Endothelial cell of umbilical vein (primary cell): ENCODE measurements around the gene EDNRB. TPM values are rescaled to one million over a fixed set of nuclear protein-coding genes. Genes with fewer than 3 reads are reported as not detected.

Experiments
- BruUV-seq: library from RNA; stranded (reverse); fragments of 400-500 nt; replicated peaks from 2 replicates; lab custom pipeline; 2021; lab: Mats Ljungman, UMichigan
- CTCF ChIA-PET: fragments of 300-600, 350-600 bp; sonication (Branson Sonifier 250); formaldehyde crosslinking; loops from one replicate; lab custom pipeline; 2021; ENCODE audit warnings: antibody characterized with exemption, inconsistent platforms; lab: Charles Lee
- POLR2A ChIA-PET: fragments of 300-600, 350-600 bp; sonication (Branson Sonifier 250); formaldehyde crosslinking; loops from one replicate; lab custom pipeline; 2021; ENCODE audit warnings: antibody characterized with exemption, inconsistent platforms; lab: Charles Lee
- DNase-seq: peaks from one replicate; pipeline ENCODE4 v3.0.0-alpha.2; 2011; ENCODE audit warnings: low read depth, low spot score
- FAIRE-seq: peaks from 2 replicates; lab custom pipeline; 2011; peaks lifted over from hg19 to GRCh38; lab: Jason Lieb, UNC
- H2AFZ ChIP-seq: 2 replicates; pipeline ENCODE4 v1.6.0; 2012; ENCODE audit warnings: low read depth, low read length, control low read depth, inconsistent platforms
- H3K27ac ChIP-seq: 2 replicates; pipeline ENCODE4 v1.5.1; 2011; ENCODE audit warnings: low read depth, mild to moderate bottlenecking, control low read depth, low read length, moderate library complexity; ENCODE audit not compliant: insufficient read depth
- H3K27me3 ChIP-seq, 2 experiments: 2 replicates each; pipeline versions ENCODE4 v1.6.0 to v1.6.1; 2011; ENCODE audit warnings: low read length in 2 of 2, mixed read lengths in 1 of 2; ENCODE audit not compliant: control insufficient read depth in 2 of 2, insufficient read depth in 2 of 2
- H3K36me3 ChIP-seq, 2 experiments: 2 replicates in 1 of 2; 3 replicates in 1 of 2; pipeline ENCODE4 v1.5.1; 2011; ENCODE audit warnings: low read length in 2 of 2, mild to moderate bottlenecking in 1 of 2, moderate library complexity in 1 of 2; ENCODE audit not compliant: control insufficient read depth in 2 of 2, insufficient read depth in 2 of 2; ENCODE audit errors: extremely low read depth in 1 of 2
- H3K4me1 ChIP-seq: 3 replicates; pipeline ENCODE4 v1.5.1; 2011; ENCODE audit warnings: mild to moderate bottlenecking, low read length; ENCODE audit not compliant: control insufficient read depth, insufficient read depth; ENCODE audit errors: extremely low read depth
- H3K4me2 ChIP-seq: 2 replicates; pipeline ENCODE4 v1.6.1; 2011; ENCODE audit warnings: low read length, control low read depth, mixed read lengths; ENCODE audit not compliant: insufficient read depth
- H3K4me3 ChIP-seq, 3 experiments: fragments of 200-600 bp in 1 of 3; sonication (generic), shearing (Covaris generic) in 1 of 3; replicated peaks in 1 of 3; 2 replicates each; pipeline ENCODE4 v1.5.1; 2011 to 2016; ENCODE audit warnings: control low read depth in 3 of 3, low read length in 3 of 3, mild to moderate bottlenecking in 2 of 3, inconsistent platforms in 1 of 3, low read depth in 1 of 3, moderate library complexity in 1 of 3; ENCODE audit not compliant: insufficient read depth in 1 of 3
- H3K79me2 ChIP-seq: 2 replicates; pipeline ENCODE4 v1.6.0; 2012; ENCODE audit warnings: low read length, inconsistent platforms; ENCODE audit not compliant: control insufficient read depth, insufficient read depth
- H3K9ac ChIP-seq: replicated peaks from 2 replicates; pipeline ENCODE3; 2011; ENCODE audit warnings: low read length, control low read depth; ENCODE audit not compliant: insufficient read depth; ENCODE audit errors: extremely low read depth
- H3K9me1 ChIP-seq: replicated peaks from 3 replicates; pipeline ENCODE4 v1.6.0; 2011; ENCODE audit warnings: mild to moderate bottlenecking, low read length; ENCODE audit not compliant: control insufficient read depth, insufficient read depth; ENCODE audit errors: extremely low read depth
- H3K9me3 ChIP-seq: replicated peaks from 2 replicates; pipeline ENCODE4 v1.5.1; 2012; ENCODE audit warnings: low read length, inconsistent platforms; ENCODE audit not compliant: control insufficient read depth, insufficient read depth
- H4K20me1 ChIP-seq: replicated peaks from 2 replicates; pipeline ENCODE3; 2011; ENCODE audit warnings: mild to moderate bottlenecking, low read length; ENCODE audit not compliant: control insufficient read depth, insufficient read depth; ENCODE audit errors: extremely low read depth
- CTCF ChIP-seq, 2 donors: IDR thresholded peaks; 1 replicate in 1 of 2; 2 replicates in 1 of 2; pipeline ENCODE4 v1.5.1; 2011; ENCODE audit warnings: low read length in 2 of 2, mild to moderate bottlenecking in 2 of 2, moderate library complexity in 2 of 2, control low read depth in 1 of 2, inconsistent platforms in 1 of 2, low read depth in 1 of 2; ENCODE audit not compliant: insufficient read depth in 1 of 2; ENCODE audit errors: extremely low read depth in 1 of 2
- EZH2 ChIP-seq: IDR thresholded peaks from 2 replicates; pipeline ENCODE4 v1.6.1; 2012; ENCODE audit warnings: borderline replicate concordance, low read depth, mild to moderate bottlenecking, moderate library complexity, low read length, inconsistent platforms; ENCODE audit not compliant: severe bottlenecking
- FOS ChIP-seq: IDR thresholded peaks from 2 replicates; pipeline ENCODE4 v1.6.1; 2011; ENCODE audit warnings: mild to moderate bottlenecking, low read length, moderate library complexity, borderline replicate concordance; ENCODE audit not compliant: insufficient read depth
- GATA2 ChIP-seq: IDR thresholded peaks from 2 replicates; pipeline ENCODE4 v1.7.0; 2011; ENCODE audit warnings: low read depth, mild to moderate bottlenecking, moderate library complexity, mixed read lengths, low read length; ENCODE audit not compliant: insufficient read length, insufficient read depth
- JUN ChIP-seq: IDR thresholded peaks from 2 replicates; pipeline ENCODE4 v1.6.1; 2011; ENCODE audit warnings: borderline replicate concordance, low read depth; ENCODE audit not compliant: insufficient read length, insufficient read depth
- MAX ChIP-seq: IDR thresholded peaks from 2 replicates; pipeline ENCODE4 v1.6.1; 2011; ENCODE audit not compliant: insufficient read depth, insufficient read length
- MYC ChIP-seq: IDR thresholded peaks from one replicate; pipeline ENCODE4 v1.6.1; 2011; ENCODE audit warnings: mild to moderate bottlenecking, low read depth, low read length
- POLR2A ChIP-seq: IDR thresholded peaks from 2 replicates; pipeline ENCODE4 v1.6.1; 2012; ENCODE audit warnings: low read depth, mild to moderate bottlenecking, control low read depth, low read length
- POLR2AphosphoS5 ChIP-seq: IDR thresholded peaks from 2 replicates; pipeline ENCODE4 v1.6.1; 2012; ENCODE audit warnings: low read depth, mild to moderate bottlenecking, control low read depth, low read length, moderate library complexity; ENCODE audit not compliant: insufficient read depth
- dilution Hi-C: fragments of 300-500 bp; cut with MboI; formaldehyde crosslinking; loops from one replicate; pipeline ENCODE4 v1.15.0; 2019; ENCODE audit warnings: low sequenced_read_pairs; ENCODE audit not compliant: extremely low pct_ligation_motif_present
- intact Hi-C: fragments of 100-400 bp; cut with micrococcal nuclease; formaldehyde crosslinking; loops from one replicate; pipeline ENCODE4 v1.10.0; 2022
- polyA plus RNA-seq, 4 experiments: library from polyadenylated mRNA; depleted of rRNA in 3 of 4; stranded (reverse) in 3 of 4; unstranded in 1 of 4; fragments of >200 nt; gene quantifications; 2 replicates each; pipeline versions ENCODE4 v1.2.1 to v1.2.3, GENCODE V29; 2011 to 2012; ENCODE audit warnings: missing spikeins in 1 of 4
- total RNA-seq: library from RNA; stranded (reverse); gene quantifications from 2 replicates; pipeline ENCODE4 v1.2.3, GENCODE V29; 2021

Gene EDNRB
- total and polyA plus RNA-seq, 2 donors (not counting 3 experiments of a cell fraction or from before 2014, with no cell fraction given) = 1.3 to 2.3 TPM

DNA sequence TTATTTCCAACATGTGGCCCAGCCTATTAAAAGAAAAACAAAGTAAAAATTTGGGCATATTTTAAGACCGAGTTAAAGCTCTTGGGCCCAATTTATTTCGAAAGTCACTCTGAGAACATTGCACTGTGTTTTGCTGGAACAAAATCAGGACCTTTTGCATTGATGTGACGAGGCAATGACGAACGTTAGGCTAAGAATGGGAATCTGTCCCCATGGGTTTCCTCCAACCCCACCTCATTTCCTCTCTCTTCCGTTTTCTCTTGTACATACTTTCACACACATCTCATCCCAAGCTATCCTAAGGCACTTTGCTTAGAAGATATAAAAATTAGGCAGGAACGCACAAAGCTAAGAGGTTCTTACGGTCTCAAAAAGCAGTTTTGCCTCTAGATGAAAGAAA, 22.1 kb downstream of the EDNRB start:
- DNase-seq (peak; percentile 38), FAIRE-seq (peak; percentile 49)
- no peaks in the 10 kb centered on the region for H3K36me3 ChIP-seq
- H3K9ac ChIP-seq = peak overlapping the region; percentile 74
- no peaks in the 10 kb centered on the region for H3K9me1 ChIP-seq
- CTCF ChIA-PET = interaction anchor here (0.8 to 2.4 kb wide), 9 partner anchors 10 to 1082 kb away, joined by 3 to 22 read pairs (median 5); partner anchors contain the start of gene EDNRB
- BruUV-seq = no TSS peak
- no peaks in the 10 kb centered on the region for H3K9me3 ChIP-seq
- H3K4me3 ChIP-seq = no peak overlapping the region
- dilution Hi-C loops = no loop called here
- H3K4me1 ChIP-seq = peaks cover 27% of the 10 kb centered on the region
- intact Hi-C loops = loop anchor here (5.0 kb wide), 1 partner anchor 84 kb away; no protein-coding TSS in a partner anchor
- no peaks in the 10 kb centered on the region for H4K20me1 ChIP-seq
- POLR2A ChIA-PET = no interaction called here
- H3K79me2 ChIP-seq = no peaks in the 10 kb centered on the region
- H3K27me3 ChIP-seq = no peaks in the 10 kb centered on the region
- TF ChIP-seq JUN (peak; percentile 9), EZH2 (no peak), MYC (no peak), MAX (no peak), GATA2 (no peak), POLR2A (no peak)
- H2AFZ ChIP-seq = peak overlapping the region; percentile 60
- H3K4me2 ChIP-seq = peak overlapping the region; percentile 96
- peak overlapping the region; percentile 92 for H3K27ac ChIP-seq

DNA sequence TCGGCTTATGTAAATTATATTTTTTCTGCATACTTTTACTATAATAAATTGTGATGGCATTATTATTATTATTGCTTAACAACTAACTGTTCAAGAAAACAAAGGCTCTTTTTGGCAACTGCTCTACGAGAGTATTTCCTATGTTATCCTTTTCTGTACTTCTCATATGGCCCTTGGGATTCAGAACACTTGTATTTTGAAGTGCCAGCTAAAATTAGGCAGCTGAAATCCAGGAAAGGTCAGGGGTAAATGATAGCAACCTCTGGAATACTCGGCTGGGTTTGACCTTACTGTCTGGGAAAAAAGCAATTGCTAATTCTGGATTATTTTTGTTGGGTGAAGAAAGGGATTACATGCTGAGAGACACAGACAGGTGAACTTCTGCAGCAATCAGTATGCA, 23.9 kb downstream of the EDNRB start:
- Histone ChIP-seq H3K79me2 (no peaks in the 10 kb centered on the region), H3K4me1 (peaks cover 30% of the 10 kb centered on the region), H4K20me1 (no peaks in the 10 kb centered on the region), H3K4me2 (no peak overlapping the region), H3K27me3 (no peaks in the 10 kb centered on the region), H3K4me3 (no peak overlapping the region), H3K36me3 (no peaks in the 10 kb centered on the region), H3K9me1 (no peaks in the 10 kb centered on the region), H2AFZ (no peak overlapping the region), H3K9me3 (no peaks in the 10 kb centered on the region), H3K27ac (no peak overlapping the region), H3K9ac (no peak overlapping the region)
- DNase-seq = no peak
- intact Hi-C loops = loop anchor here (5.0 kb wide), 1 partner anchor 82 kb away; no protein-coding TSS in a partner anchor
- no TSS peak for BruUV-seq
- dilution Hi-C loops = no loop called here
- ChIA-PET POLR2A (no interaction called here), CTCF (interaction anchor here (1.3 kb wide), 1 partner anchor 227 kb away, joined by 4 read pairs; no protein-coding TSS in a partner anchor)
- TF ChIP-seq FOS = no peak
- TF ChIP-seq CTCF (IDR thresholded peaks at IDR 0.05; ENCODE audit: extremely low read depth in 1 of 2, insufficient read depth in 1 of 2, low read depth in 1 of 2, low read length in 2 of 2) = no peak
- TF ChIP-seq JUN = no peak
- TF ChIP-seq EZH2 = no peak
- TF ChIP-seq POLR2AphosphoS5 = no peak
- no peak for TF ChIP-seq MAX
- TF ChIP-seq GATA2 = no peak
- TF ChIP-seq POLR2A = no peak
- no peak for TF ChIP-seq MYC
- FAIRE-seq = no peak
